ENCODE results near the gene CYP2W1.

- TF ChIP-seq CTCF (optimal IDR thresholded peaks at IDR 0.05 in 1 of 3, IDR thresholded peaks at IDR 0.05 in 1 of 3, conservative IDR thresholded peaks at IDR 0.05 in 1 of 3; ENCODE audit: extremely low read depth in 1 of 3, insufficient read depth in 2 of 3, low read length in 3 of 3): no peak
- TF ChIP-seq EZH2 (IDR thresholded peaks at IDR 0.05; ENCODE audit: low read length): no peak
Measured at GRCh38 chr7:999149-999879, 16.3 kb downstream of the CYP2W1 start.
